GM18502 (cell line): ENCODE results near the gene TEAD2.

Source experiments
- ATAC-seq: cut with Tn5 transposase; IDR thresholded peaks from one replicate; pipeline ENCODE4 v1.9.1; 2021; ENCODE audit warnings: mild to moderate bottlenecking; ENCODE audit not compliant: unreplicated experiment, poor library complexity

Gene TEAD2

GRCh38 chr19:49297403-49297802 lies 64.8 kb downstream of the TEAD2 start:
- no peak for ATAC-seq

- ATAC-seq: no peak
These were observed 66.9 kb downstream of the TEAD2 start for GRCh38 chr19:49295208-49295880.

GRCh38 chr19:49294401-49294800 lies 67.8 kb downstream of the TEAD2 start:
- no peak for ATAC-seq
